ENCODE measurements around the gene MAP3K7.

MAP3K7 gene

GRCh38 chr6:90538278-90539046 is 48.4 kb downstream of the MAP3K7 start:
- H3K4me3 ChIP-seq (ENCODE audit: low read length): no peak overlapping the region
- H3K27ac ChIP-seq (ENCODE audit: low read length): no peak overlapping the region
- H3K27me3 ChIP-seq (ENCODE audit: insufficient read depth, low read length): no peaks in the 10 kb centered on the region
- no peaks in the 10 kb centered on the region for H3K9me3 ChIP-seq (ENCODE audit: insufficient read depth, low read depth, low read length)
- peaks cover 39% of the 10 kb centered on the region for H3K36me3 ChIP-seq (ENCODE audit: insufficient read depth, low read depth, low read length)
- no peaks in the 10 kb centered on the region for H3K4me1 ChIP-seq (ENCODE audit: insufficient read depth, low read length)
- no peak overlapping the region for H3K9ac ChIP-seq (ENCODE audit: low read depth, low read length)

DNA sequence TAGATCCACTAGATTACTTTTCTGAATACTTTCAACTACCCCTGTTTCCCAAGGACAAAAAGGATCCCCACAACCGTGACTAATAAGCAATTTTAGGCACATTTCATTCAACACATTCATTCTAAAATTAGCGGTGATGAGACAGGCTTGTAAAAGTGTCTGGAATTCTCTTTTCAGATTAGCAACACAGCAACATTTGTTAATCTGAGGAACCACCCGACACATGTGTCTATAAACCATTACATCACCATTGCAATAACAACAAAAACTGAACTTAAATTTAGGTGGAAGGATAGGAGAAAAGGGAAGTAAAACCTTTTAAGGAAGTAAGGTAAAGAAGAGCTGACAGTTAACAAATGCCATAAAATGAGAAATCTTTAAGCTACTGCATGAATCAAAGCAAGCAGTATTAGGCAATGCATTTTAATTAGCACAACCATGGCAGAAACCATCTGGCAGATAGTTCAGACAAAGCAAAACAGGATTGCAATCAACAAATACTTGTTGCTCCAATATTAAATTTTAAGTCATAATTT is 49.1 kb downstream of the MAP3K7 start:
- Histone ChIP-seq H3K27me3 (ENCODE audit: insufficient read depth, low read length) (no peaks in the 10 kb centered on the region), H3K9me3 (ENCODE audit: insufficient read depth, low read depth, low read length) (no peaks in the 10 kb centered on the region), H3K4me1 (ENCODE audit: insufficient read depth, low read length) (no peaks in the 10 kb centered on the region), H3K4me3 (ENCODE audit: low read length) (no peak overlapping the region), H3K36me3 (ENCODE audit: insufficient read depth, low read depth, low read length) (peaks cover 40% of the 10 kb centered on the region), H3K9ac (ENCODE audit: low read depth, low read length) (no peak overlapping the region), H3K27ac (ENCODE audit: low read length) (no peak overlapping the region)

- H3K4me1 ChIP-seq (ENCODE audit: insufficient read depth, low read length): no peaks in the 10 kb centered on the region
- H3K9me3 ChIP-seq (ENCODE audit: insufficient read depth, low read depth, low read length): no peaks in the 10 kb centered on the region
- no peak overlapping the region for H3K27ac ChIP-seq (ENCODE audit: low read length)
- H3K4me3 ChIP-seq (ENCODE audit: low read length): no peak overlapping the region
- no peak overlapping the region for H3K9ac ChIP-seq (ENCODE audit: low read depth, low read length)
- H3K36me3 ChIP-seq (ENCODE audit: insufficient read depth, low read depth, low read length): peaks cover 42% of the 10 kb centered on the region
- H3K27me3 ChIP-seq (ENCODE audit: insufficient read depth, low read length): no peaks in the 10 kb centered on the region
Observed at GRCh38 chr6:90537027-90537426, 49.8 kb downstream of the MAP3K7 start.

- H3K27me3 ChIP-seq (ENCODE audit: insufficient read depth, low read length): no peaks in the 10 kb centered on the region
- no peak overlapping the region for H3K27ac ChIP-seq (ENCODE audit: low read length)
- no peaks in the 10 kb centered on the region for H3K9me3 ChIP-seq (ENCODE audit: insufficient read depth, low read depth, low read length)
- H3K4me1 ChIP-seq (ENCODE audit: insufficient read depth, low read length): no peaks in the 10 kb centered on the region
- H3K9ac ChIP-seq (ENCODE audit: low read depth, low read length): no peak overlapping the region
- H3K4me3 ChIP-seq (ENCODE audit: low read length): no peak overlapping the region
- H3K36me3 ChIP-seq (ENCODE audit: insufficient read depth, low read depth, low read length): peaks cover 39% of the 10 kb centered on the region
Observed at GRCh38 chr6:90536520-90536919, 50.4 kb downstream of the MAP3K7 start.

DNA sequence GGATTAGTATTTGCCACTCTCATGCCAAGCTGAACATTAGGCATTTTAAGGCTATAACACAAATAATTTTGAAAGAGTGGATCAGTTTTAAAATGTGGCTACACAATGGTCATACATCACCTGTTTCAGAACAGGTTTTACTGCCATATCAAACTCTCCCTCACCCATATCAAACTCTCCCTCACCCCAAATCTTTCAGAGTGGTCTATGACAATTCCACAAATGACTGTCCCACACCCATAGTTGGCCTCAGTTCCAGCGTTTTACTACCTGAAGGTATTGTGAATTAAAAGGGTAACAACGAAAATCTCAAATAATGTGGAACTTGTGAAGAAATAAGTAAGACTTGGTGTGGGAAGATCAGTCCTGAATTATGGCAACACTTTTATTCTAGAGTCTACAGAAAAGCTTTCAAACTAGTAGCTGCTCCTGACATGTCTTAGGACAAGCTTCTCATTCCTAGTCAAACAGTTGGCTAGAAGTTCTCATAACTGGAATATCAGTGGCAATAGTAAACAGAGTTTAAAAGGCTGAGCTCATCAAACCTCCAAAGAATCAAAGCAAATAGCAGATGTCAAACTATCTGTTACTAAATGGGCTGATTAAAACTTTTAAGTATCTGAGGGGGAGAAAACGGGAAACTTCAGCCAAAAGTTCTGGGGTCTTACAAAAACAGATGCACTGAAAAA is 52.4 kb downstream of the MAP3K7 start:
- Histone ChIP-seq H3K4me1 (ENCODE audit: insufficient read depth, low read length) (no peaks in the 10 kb centered on the region), H3K27ac (ENCODE audit: low read length) (no peak overlapping the region), H3K4me3 (ENCODE audit: low read length) (no peak overlapping the region), H3K9me3 (ENCODE audit: insufficient read depth, low read depth, low read length) (no peaks in the 10 kb centered on the region), H3K27me3 (ENCODE audit: insufficient read depth, low read length) (no peaks in the 10 kb centered on the region), H3K36me3 (ENCODE audit: insufficient read depth, low read depth, low read length) (peaks cover 44% of the 10 kb centered on the region), H3K9ac (ENCODE audit: low read depth, low read length) (no peak overlapping the region)

DNA sequence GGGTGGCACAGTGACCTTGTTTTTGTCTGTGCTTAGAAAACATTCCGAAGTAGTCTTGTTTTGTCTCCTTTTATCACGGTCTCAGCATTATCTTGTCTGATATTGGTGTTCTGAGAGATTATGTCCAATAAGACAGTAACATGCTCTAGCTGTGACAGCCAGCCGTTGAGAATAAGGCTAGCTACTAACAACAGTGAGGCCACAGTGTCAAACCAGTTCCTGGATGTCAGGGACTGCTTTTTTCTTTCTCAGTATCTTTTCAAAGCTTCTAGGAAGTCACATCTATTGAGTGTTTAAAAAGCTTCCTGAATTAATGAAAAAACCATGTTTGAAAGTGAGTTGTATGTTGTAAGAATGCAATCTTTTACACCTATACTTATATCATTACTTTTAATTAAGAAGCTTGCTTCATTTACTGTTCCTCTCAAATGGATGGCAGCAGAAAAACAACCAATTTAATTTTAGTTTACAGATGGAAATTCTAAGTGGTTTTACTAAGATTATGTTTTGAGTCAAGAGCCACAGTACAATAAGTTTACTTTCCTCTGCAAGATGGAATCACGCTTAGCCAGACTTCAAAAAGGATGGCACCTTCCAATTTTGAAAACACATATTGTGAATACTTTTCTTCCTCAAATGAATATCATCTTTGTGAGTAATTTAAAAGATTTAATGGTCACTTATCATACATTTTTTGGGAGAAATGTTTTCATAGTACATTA is 53.1 kb downstream of the MAP3K7 start:
- Histone ChIP-seq H3K36me3 (ENCODE audit: insufficient read depth, low read depth, low read length) (peaks cover 48% of the 10 kb centered on the region), H3K27me3 (ENCODE audit: insufficient read depth, low read length) (no peaks in the 10 kb centered on the region), H3K9me3 (ENCODE audit: insufficient read depth, low read depth, low read length) (no peaks in the 10 kb centered on the region)

DNA sequence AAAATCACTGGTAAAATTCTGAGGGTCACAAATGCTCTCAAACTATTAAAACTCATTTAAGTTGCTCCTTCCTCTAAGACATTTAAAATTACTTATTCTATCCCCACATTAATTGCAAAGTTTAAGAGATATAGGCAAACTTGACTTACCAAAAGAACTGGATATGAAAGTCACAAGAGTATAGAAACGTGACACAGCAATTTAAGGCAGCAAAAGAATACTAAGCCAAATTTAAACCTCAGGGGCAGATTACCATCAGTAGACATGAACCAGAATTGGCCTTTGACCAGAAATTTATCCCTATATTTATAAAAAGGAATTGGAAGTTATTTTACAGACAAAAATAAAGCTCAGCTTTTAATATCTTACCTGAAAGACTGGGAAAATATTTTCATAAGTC is 56.0 kb downstream of the MAP3K7 start:
- no peaks in the 10 kb centered on the region for H3K27me3 ChIP-seq (ENCODE audit: insufficient read depth, low read length)
- no peak overlapping the region for H3K9ac ChIP-seq (ENCODE audit: low read depth, low read length)
- H3K36me3 ChIP-seq (ENCODE audit: insufficient read depth, low read depth, low read length): peaks cover 45% of the 10 kb centered on the region
- H3K9me3 ChIP-seq (ENCODE audit: insufficient read depth, low read depth, low read length): no peaks in the 10 kb centered on the region
- no peak overlapping the region for H3K4me3 ChIP-seq (ENCODE audit: low read length)
- no peaks in the 10 kb centered on the region for H3K4me1 ChIP-seq (ENCODE audit: insufficient read depth, low read length)
- no peak overlapping the region for H3K27ac ChIP-seq (ENCODE audit: low read length)

More for the DNA sequence above, 53.1 kb downstream of the MAP3K7 start:
- no peak overlapping the region for H3K27ac ChIP-seq (ENCODE audit: low read length)
- no peak overlapping the region for H3K9ac ChIP-seq (ENCODE audit: low read depth, low read length)
- H3K4me1 ChIP-seq (ENCODE audit: insufficient read depth, low read length): no peaks in the 10 kb centered on the region
- no peak overlapping the region for H3K4me3 ChIP-seq (ENCODE audit: low read length)

- Histone ChIP-seq H3K9ac (ENCODE audit: low read depth, low read length) (no peak overlapping the region), H3K4me3 (ENCODE audit: low read length) (no peak overlapping the region), H3K36me3 (ENCODE audit: insufficient read depth, low read depth, low read length) (peaks cover 32% of the 10 kb centered on the region)
Observed at GRCh38 chr6:90525421-90525820, 61.5 kb downstream of the MAP3K7 start.

DNA sequence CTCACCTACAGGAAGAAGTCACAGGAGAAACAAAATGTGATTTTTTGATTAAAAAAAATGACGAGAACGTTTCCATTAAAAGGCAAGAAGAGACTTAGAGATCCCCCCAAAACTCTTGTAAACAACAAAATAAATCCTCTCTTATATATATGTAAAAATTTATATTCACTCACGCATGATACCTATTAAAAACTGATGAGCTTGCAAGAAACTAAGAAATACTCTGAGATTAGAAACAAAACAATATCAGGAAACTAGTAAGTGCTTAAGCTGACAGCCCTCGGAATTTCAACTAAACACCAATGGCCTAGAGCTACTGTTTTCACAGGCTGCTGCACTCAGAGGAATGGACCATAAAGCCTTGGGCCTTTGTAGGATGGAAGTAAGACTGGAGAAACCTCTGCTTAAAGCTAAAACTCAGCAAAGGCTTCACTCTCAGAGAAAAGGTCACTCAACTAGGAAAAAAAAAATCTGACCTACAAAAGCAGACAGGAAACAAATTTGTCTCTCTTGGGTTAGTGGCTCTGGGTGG is 63.0 kb downstream of the MAP3K7 start:
- no peaks in the 10 kb centered on the region for H3K4me1 ChIP-seq (ENCODE audit: insufficient read depth, low read length)
- H3K36me3 ChIP-seq (ENCODE audit: insufficient read depth, low read depth, low read length): peaks cover 37% of the 10 kb centered on the region
- no peak overlapping the region for H3K4me3 ChIP-seq (ENCODE audit: low read length)
- H3K27me3 ChIP-seq (ENCODE audit: insufficient read depth, low read length): no peaks in the 10 kb centered on the region
- H3K9me3 ChIP-seq (ENCODE audit: insufficient read depth, low read depth, low read length): no peaks in the 10 kb centered on the region
- H3K9ac ChIP-seq (ENCODE audit: low read depth, low read length): no peak overlapping the region
- no peak overlapping the region for H3K27ac ChIP-seq (ENCODE audit: low read length)

More at GRCh38 chr6:90525421-90525820, 61.5 kb downstream of the MAP3K7 start:
- no peaks in the 10 kb centered on the region for H3K9me3 ChIP-seq (ENCODE audit: insufficient read depth, low read depth, low read length)
- no peaks in the 10 kb centered on the region for H3K4me1 ChIP-seq (ENCODE audit: insufficient read depth, low read length)
- no peak overlapping the region for H3K27ac ChIP-seq (ENCODE audit: low read length)
- H3K27me3 ChIP-seq (ENCODE audit: insufficient read depth, low read length): no peaks in the 10 kb centered on the region

GRCh38 chr6:90521955-90522354 is 64.9 kb downstream of the MAP3K7 start:
- Histone ChIP-seq H3K4me3 (ENCODE audit: low read length) (no peak overlapping the region), H3K27ac (ENCODE audit: low read length) (no peak overlapping the region)

DNA sequence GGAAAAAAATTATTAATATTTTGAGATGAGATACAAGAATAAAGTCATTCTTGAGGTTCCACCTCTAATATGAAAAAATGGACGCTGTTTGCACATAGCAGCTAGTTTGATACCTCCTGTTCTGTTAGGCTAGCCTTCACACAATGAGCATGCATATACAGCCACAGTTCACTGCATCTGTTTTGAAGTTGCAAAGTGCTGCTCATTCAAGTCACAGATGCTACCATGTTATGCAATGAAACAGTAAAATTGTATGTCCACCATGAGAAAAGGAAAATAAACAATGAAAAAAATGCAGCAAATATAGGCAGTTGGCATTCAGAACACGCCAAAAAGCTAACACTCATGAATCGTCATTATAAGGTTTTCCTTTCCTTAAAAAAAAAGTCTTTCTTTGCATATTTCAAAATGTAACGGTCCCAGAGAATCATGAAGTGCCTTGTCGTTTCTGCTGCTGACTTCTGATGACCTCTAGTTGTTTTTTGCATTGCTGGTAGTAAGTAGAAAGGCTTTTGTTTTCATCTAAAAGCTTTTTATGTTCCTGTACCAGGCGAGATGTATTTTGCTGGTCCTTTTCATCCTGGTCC is 70.7 kb downstream of the MAP3K7 start:
- Histone ChIP-seq H3K4me1 (ENCODE audit: insufficient read depth, low read length) (no peaks in the 10 kb centered on the region), H3K27ac (ENCODE audit: low read length) (no peak overlapping the region), H3K4me3 (ENCODE audit: low read length) (no peak overlapping the region), H3K9ac (ENCODE audit: low read depth, low read length) (no peak overlapping the region), H3K36me3 (ENCODE audit: insufficient read depth, low read depth, low read length) (peaks cover 72% of the 10 kb centered on the region), H3K27me3 (ENCODE audit: insufficient read depth, low read length) (no peaks in the 10 kb centered on the region), H3K9me3 (ENCODE audit: insufficient read depth, low read depth, low read length) (no peaks in the 10 kb centered on the region)

More at GRCh38 chr6:90521955-90522354, 64.9 kb downstream of the MAP3K7 start:
- no peaks in the 10 kb centered on the region for H3K27me3 ChIP-seq (ENCODE audit: insufficient read depth, low read length)
- H3K4me1 ChIP-seq (ENCODE audit: insufficient read depth, low read length): no peaks in the 10 kb centered on the region
- H3K36me3 ChIP-seq (ENCODE audit: insufficient read depth, low read depth, low read length): peaks cover 51% of the 10 kb centered on the region
- no peaks in the 10 kb centered on the region for H3K9me3 ChIP-seq (ENCODE audit: insufficient read depth, low read depth, low read length)
- no peak overlapping the region for H3K9ac ChIP-seq (ENCODE audit: low read depth, low read length)
